CD4-positive, alpha-beta T cell treated with Interferon alpha-2 for 1 hour (primary cell): ENCODE data around the gene TBXA2R.
"Not testable (repeated sequence)": the region's sequence is repeated elsewhere in the genome, so short reads cannot be mapped to it uniquely, and the experiment has no call there.

Experiments
- DNase-seq, 2 donors: peaks; one replicate each; pipeline ENCODE4 v3.0.0-alpha.2; 2020 to 2022

Gene TBXA2R

DNA sequence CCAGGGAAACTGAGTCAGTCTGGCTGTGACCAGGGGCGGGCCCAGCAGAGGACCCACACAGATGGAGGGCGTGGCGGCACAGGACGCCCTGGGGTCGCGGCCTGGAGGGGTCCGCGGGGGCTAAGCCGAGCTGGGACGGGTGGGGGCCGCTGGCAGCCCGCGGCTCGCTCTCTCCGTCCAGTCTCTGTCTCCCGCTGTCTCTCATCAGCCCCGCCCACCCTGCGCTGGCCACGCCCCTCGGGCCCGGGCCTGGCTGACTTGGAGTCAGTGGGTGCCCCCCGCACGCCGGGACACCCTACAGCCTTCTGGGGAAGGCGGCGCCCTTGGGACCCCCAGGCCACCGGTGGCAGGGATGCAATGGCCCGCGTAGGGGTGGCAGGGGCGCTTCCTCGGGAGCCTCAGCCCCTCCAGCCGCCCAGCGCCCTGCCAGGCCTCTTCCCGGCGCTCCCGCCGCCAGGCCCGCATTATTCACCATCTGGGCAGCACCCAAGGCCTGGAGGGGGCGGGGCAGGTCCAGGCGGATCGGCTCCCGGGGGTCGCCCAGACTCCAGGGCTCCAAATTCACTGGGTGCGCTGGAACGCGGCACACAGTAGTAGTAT, at the start of gene TBXA2R:
TBXA2R (minus strand) TSS at position 186 of the 600 bp plus-strand sequence. CDS start 6,241 bp downstream, outside the sequence.
- DNase-seq: peak; percentile 50 to 63

- DNase-seq: no peak
These were observed 49.5 kb upstream of the TBXA2R start for GRCh38 chr19:3656073-3656746.

DNA sequence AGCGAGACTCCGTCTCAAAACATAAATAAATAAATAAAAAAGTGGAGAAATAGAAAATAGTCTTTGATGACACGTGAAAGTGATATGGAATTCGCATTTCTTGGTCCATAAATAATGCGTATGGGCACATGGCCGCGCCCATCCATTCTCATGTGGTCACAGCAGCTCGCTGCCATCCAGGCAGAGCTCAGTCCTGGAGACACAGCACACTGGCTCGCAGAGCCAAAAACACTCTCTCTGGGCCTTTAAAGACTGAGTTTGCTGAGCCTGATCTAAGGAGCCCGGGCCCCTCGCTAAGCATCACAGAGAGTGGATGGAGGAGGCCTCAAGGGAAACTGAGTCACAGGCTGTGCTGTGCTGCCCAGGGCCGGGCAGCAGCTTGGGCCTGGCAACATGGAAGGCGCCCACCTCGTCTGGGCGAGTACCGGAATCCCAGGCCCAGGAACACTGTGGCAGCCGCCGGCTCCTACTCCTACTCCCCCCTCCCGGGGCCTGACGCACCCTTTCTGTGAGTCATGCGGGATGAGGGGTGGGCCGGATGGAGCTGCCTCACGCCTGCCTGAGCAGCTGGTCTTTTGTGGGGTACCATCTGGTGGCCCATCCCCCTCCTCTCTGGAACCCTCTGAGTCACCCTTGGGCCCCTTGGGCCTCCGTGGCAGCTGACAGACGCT, 48.9 kb upstream of the TBXA2R start:
- no peak for DNase-seq

DNA sequence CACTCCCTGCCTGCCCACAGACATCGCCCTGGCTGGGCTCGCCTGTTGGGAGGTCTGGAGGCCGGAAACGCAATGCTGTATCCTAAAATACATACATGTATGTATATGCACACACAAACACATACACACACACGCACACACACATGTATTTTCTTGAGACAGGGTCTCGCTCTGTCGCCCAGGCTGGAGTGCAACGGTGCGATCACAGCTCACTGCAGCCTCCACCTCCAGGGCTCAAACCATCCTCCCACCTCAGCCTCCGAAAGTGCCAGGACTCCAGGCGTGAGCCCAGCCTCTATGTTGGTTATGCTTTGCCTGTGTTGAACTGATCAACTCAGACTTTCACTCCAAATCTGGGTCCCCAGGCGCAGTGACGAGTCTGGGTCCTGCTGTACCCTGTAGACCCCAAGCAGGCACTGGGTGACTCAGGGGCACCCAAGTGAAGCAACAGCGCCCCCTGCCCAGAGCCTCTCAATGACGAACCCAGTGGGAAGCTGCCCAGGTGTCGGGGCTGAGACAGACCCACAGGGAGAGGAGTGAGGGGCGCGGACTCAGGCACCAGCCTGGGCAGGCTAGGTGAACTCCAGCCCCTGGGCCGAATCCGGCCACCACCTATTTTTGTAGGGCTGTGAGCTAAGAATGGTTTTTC, 47.3 kb upstream of the TBXA2R start:
- DNase-seq: no peak

GRCh38 chr19:3653081-3653795, 46.6 kb upstream of the TBXA2R start:
- no peak for DNase-seq

- DNase-seq: no peak
These were observed 45.7 kb upstream of the TBXA2R start for GRCh38 chr19:3652422-3652821.

GRCh38 chr19:3651684-3652083, 45.0 kb upstream of the TBXA2R start:
- no peak for DNase-seq

DNA sequence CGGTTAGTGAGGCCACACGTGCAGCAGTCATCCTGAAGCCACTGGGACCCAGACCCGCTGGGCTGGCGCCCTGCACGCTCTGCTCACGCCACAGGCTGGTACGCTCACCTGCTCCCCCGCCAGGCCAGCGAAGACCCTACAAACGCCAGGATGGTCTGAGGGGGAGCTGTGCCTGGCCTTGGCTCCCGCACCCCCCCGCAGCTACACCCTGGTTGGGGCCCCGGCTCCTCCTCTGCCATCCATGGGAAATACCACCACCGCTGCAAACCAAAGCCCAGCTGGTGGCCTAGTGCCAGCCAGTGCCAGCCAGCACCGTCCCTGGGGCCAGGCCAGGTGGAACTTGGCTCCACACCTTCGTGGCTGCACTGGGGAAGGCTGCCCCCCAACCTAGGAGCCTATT, 43.2 kb upstream of the TBXA2R start:
- no peak for DNase-seq

GRCh38 chr19:3648037-3648905, 41.6 kb upstream of the TBXA2R start:
- no peak for DNase-seq

GRCh38 chr19:3647102-3647501, 40.4 kb upstream of the TBXA2R start:
- not testable (repeated sequence) for DNase-seq

DNA sequence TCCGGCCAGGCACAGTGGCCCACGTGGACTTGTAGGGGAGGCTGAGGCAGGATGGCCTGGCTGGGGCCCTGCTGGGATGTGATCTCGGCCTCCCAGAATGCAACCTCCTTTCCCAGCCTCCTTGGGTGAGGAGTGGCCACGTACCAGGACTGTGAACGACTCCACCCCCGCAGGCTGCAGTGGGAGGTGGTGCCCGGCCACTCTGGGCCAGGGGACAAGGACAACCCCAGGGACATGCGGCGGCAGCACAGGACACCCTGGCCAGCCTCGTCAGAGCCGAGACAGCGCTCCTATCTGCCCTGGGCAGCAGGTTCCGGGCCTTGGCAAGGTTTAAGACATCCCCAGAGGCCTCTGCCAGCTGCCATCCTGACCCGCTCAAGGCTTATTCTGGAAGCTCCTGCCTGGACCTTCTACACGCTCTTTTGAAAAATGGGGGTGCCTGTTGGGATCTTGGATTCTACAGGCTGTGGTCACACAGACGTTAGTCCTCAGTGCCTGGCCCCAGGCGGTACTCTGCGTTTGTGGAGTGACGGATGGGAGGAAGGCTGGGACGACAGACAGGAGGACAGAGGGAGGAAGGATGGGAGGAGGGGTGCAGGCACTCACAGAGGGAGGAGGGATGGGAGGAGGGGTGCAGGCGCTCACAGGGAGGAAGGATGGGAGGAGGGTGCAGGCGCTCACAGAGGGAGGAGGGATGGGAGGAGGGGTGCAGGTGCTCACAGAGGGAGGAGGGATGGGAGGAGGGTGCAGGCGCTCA, 39.8 kb upstream of the TBXA2R start:
- DNase-seq: no peak

GRCh38 chr19:3645726-3646125, 39.1 kb upstream of the TBXA2R start:
- no peak for DNase-seq

GRCh38 chr19:3645067-3645396, 38.4 kb upstream of the TBXA2R start:
- no peak for DNase-seq

DNA sequence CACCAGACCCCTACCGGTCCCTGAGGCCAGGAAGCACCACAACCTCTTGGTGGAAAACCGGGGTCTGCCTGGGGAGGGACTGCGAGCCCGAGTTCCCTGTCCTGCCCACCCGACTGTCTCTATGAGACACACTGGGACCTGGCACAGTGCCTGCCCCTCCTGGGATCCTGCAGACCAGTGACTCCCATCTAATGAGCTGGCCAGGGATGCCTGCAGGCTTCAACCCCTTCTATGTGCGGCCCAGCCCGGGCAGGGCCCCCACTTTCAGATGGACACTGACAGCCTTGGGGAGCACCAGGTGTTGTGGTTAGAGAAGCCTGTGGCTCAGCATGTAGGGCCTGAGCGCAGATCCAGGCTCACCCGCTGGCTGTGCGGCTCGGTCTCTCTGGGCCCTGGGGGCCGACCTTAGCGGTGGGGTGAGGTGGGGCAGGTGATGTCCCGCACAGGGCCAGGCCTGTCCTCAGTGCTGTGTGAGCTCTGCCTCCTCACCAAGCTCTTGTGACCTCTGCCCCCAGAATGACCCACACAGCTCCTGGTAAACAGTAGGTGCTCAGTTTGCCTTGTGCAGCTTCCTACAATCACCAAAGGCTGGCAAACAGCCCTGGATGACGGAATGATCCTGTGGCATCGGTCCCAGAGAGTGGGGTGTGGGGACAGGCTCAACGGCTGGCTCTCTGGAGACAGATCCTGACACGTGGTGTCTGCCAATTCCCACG, 37.8 kb upstream of the TBXA2R start:
- no peak for DNase-seq

DNA sequence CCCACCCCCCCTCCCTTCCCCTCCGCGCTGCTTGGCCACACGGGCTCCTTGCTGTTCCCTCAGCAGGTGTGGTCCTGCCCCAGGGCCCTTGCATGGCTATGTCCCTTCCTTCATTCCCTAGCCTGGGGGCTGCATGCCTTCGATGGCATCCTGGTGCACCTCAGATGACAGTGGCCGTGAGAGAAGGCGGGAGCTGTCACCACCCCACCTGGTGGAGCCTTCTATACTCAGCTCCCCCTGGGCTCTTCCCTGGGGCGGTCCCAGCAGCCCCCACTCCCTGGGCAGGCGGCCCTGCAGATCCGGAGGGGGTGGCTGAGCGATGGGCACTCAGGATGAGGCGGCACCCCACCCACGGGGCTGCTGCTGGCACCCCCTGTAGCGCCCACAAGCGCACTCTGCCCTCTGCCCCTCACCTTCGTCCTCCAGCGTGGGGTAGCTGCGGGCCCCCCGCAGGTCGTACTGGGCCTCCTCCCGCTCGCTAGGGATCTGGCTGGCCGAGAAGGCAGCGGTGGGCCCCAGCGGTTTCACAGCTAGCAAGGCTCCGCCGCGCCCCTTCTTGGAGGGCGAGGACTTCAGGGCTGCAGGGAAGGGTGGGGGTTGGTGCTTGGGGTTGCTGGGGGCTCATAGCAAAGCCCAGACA, 37.1 kb upstream of the TBXA2R start:
- DNase-seq: no peak

- DNase-seq: peak in 1 of 2 donors; percentile 19
These were observed 36.5 kb upstream of the TBXA2R start for GRCh38 chr19:3642987-3643673.

DNA sequence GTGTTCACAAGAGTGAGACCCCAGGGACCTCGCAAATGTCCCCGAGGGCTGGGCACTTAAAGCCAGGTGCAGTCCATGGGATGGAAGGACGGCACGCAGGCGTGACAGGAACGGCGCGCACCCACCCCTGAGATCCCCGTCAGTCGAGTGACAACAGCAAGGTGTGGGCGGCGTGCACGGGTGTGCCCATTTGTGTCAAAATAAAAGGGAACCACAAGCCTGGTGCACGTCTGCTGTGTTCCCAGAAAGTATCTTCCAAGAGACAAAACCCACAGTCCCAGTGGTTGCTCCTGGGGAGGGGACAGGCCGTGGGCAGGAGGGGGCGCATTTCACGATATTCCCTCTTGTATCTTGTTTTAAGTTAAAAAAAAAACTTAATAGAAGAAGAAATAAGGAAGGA, 35.6 kb upstream of the TBXA2R start:
- no peak for DNase-seq

GRCh38 chr19:3641515-3642269, 35.0 kb upstream of the TBXA2R start:
- no peak for DNase-seq

DNA sequence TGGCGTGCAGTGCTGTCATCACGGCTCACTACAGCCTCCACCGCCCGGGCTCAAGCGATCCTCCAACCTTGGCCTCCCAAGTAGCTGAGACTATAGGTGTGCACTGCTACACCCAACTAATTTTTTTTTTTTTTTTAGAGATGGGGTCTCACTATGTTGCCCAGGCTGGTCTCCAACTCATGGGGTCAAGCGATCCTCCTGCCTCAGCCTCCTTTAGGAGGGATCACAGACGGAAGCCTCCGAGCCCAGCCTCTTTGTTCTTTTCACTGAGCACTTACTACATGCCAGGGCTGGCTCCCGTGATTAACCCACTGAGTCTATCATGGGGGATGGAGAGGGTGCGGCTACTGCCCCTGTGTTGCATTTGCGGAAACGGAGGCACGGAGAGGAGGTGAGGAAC, 32.8 kb upstream of the TBXA2R start:
- no peak for DNase-seq
